Sciatic nerve (tissue), 2 donors: ENCODE results near the gene STPG2. TPM values are rescaled to one million over a fixed set of nuclear protein-coding genes. Genes with fewer than 3 reads are reported as not detected.
"Not testable (repeated sequence)": the region's sequence is repeated elsewhere in the genome, so short reads cannot be mapped to it uniquely, and the experiment has no call there.

Experiments
- ATAC-seq: fragments of 200-7000 bp; cut with Tn5 transposase; one replicate; pipeline ENCODE4 v1.9.1; 2020; ENCODE audit warnings: mild to moderate bottlenecking, moderate library complexity
- DNase-seq: peaks from one replicate; pipeline ENCODE4 v3.0.0-alpha.2; 2020; ENCODE audit warnings: low spot score
- intact Hi-C: fragments of 100-400 bp; cut with DNase I; formaldehyde crosslinking; loops from one replicate; pipeline ENCODE4 v1.14.2; 2022
- total RNA-seq: library from RNA; stranded (reverse); fragmentation: NEBNext Ultra II Directional; extraction: Animal tissue kit (Norgen Biotek cat#: 25700); gene quantifications from one replicate; pipeline ENCODE4 v1.2.1, GENCODE V29; 2021
- donor health status: DM: no; HTN: no; CAD: no.
- donor health status: DM: no; HTN: no; CAD: no.

Gene STPG2
- total RNA-seq, 1 donor from 2014 or later = 1.5 TPM

DNA sequence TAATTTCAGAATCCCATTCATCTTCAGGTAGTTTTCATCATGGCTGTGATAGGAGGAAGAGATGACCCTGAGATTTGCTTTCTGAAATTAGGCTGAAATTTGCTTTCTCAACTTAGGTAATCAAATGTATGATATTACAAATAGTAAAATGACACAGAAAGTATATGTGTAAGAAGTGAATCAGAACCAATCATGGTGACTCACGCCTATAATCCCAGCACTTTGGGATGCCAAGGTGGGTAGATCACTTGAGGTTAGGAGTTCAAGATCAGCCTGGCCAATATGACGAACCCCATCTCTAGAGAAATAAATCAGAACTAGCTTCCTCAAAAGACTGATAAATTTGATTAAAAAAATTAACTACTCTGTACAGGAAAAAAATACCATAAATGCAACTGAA is 555.4 kb downstream of the STPG2 start:
- DNase-seq = no peak
- intact Hi-C loops = no loop called here
- ATAC-seq = no peak

DNA sequence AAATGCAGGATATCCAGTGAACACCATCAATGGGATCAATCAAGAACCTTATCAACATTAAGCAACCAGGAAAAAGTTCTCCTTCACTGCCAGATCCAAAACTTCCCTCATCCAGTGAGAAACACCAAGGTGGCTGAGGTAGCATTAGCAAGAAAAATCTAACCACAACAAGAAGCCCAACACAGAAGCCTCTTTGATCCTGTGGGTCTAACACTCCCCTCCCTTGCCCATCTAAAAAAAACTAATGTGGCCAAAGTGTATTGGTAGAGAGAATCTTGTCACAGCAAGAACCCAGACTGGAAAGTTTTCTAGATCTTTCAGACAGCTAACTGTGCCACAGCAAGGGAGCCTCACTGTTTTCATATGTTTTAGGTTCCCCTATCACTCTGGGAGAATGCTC is 558.0 kb downstream of the STPG2 start:
- intact Hi-C loops = no loop called here
- ATAC-seq (no peak), DNase-seq (no peak)

DNA sequence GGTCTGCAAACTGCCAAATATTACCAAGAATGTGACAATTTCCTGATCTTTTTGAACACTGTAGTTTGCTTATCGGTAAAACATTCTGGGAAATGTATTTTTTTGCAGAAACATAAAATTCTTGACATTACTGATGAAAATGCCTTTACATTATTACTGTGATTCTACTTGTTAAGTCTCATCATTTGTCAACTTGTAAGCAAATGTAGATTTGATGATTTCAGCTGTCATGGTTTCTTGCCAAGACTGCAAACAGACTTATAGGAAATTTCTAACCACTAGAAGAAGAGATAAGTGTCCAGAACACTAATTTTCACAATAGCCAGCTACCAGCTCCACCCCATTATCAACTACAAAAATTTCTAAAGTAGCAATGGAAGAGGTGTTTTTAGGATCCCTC is 560.4 kb downstream of the STPG2 start:
- DNase-seq = no peak
- intact Hi-C loops = no loop called here

DNA sequence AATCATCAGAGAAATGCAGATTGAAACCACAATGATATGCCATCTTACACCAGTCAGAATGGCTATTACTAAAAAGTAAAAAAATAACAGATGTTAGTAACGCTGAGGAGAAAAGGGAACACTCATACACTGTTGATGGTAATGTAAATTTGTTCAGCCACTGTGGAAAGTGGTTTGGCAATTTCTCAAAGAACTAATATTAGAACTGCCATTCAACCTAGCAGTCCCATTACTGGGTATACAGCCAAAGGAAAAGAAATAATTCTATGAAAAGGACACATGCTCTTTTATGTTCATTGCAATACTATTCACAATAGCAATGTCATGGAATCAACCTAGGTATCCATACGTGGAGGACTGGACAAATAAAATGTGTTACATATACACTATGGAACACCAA is 566.3 kb downstream of the STPG2 start:
- intact Hi-C loops = no loop called here
- no peak for ATAC-seq
- DNase-seq = no peak

More for the DNA sequence above, 560.4 kb downstream of the STPG2 start:
- no peak for ATAC-seq

DNA sequence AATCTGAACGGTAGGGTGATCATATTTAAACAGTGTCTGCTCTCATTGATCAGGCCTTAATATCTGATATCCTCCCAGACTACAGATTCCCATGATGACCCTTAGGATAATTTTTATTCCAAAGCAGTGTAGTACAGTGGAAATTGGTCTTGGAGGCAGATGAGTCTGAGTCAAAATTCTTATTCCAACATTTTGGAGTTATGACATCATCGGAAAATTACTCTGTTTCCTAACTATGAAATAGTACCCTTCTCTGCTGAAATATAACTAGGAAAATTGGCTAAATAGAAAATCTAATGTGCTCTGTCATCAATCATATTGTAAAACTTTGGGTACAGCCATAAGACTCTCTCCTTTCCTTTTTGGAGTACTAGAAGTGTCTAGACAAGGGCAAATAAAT is 583.3 kb downstream of the STPG2 start:
- ATAC-seq = no peak
- DNase-seq = no peak
- intact Hi-C loops = no loop called here

DNA sequence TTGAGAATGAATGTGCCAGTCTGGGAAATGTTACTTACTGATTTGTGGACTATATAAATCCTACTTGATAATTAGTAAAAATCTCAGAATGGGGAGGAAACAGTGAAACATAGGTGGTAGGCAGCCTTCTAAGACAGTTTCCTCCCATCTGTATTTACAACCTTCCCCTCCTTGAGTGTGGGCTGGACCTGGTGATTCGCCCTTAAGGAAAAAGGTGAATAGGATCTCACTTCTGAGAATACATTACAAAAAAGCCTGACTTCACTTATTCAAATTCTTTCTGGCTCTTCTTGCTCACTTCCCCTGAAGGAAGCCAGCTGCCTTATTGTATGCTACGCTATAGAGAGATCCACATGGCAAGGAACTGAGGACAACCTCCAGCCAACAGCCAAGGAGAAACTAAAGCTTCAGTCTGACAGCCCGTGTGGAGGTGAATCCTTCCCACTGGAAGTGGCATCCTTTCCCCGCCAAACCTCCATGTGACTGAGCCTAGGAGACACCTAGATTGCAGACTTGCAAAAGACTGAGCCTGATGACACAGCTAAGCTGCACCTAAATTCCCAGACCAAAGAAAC is 585.0 kb downstream of the STPG2 start:
- intact Hi-C loops = no loop called here
- no peak for DNase-seq
- ATAC-seq = no peak

DNA sequence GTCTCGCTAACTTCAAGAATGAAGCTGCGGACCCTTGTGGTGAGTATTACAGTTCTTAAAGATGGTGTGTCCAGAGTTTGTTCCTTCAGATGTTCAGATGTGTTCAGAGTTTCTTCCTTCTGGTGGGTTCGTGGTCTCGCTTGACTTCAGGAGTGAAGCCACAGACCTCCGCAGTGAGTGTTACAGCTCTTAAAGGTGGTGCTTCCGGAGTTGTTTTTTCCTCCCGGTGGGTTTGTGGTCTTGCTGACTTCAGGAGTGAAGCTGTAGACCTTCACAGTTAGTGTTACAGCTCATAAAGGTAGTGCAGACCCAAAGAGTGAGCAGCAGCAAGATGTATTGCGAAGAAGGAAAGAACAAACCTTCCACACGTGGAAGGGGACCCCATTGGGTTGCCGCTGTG is 592.6 kb downstream of the STPG2 start:
- DNase-seq, intact Hi-C loops, ATAC-seq: not testable (repeated sequence)

DNA sequence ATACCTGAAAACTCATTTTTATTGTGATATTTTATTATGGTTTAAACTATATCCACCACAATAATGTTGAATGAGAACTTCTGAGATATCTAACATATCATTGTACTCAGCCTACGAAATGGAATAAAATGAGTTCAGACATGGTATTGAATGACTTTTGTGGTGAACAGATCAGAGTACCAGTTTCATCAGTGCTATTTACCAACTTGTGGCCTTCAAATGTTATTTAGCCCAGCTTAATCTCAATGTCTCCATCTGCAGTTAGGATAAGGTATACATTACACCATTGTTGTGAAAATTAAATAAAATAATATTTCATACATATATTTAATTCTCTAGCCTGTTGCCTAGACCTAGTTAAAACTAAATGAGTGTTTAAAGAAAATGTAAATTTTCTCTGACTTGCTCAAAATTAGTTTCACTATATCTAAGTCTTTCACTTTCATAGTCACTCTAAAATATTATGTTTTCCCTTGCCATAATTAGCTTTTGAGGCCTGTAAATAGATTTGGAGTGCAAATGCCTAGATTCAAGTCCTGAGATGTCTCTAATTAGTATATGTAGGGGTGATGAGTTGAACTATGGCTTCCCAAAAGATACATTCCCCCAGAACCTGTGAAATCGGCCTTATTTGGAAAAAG is 594.2 kb downstream of the STPG2 start:
- no peak for DNase-seq
- ATAC-seq = no peak
- intact Hi-C loops = no loop called here

DNA sequence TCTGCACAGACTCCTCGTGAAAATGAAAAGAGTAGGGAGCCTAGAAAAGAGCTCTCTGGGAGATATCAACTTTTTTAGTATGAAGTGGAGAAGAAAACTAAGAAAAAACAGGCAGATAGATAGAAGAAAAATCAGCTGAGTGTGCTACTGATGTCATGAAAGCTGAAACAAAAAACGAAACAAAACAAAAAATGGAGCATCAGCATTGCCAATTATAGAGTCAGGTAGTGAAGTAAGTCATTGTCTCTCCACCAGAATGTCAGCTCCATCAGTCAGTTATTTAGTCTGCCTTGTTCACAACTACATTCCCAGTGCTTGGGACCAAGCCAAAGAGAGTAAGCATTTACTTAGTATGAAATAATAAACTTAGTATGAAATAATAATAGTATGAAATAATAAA is 595.1 kb downstream of the STPG2 start:
- DNase-seq (no peak), ATAC-seq (no peak)
- intact Hi-C loops = no loop called here

DNA sequence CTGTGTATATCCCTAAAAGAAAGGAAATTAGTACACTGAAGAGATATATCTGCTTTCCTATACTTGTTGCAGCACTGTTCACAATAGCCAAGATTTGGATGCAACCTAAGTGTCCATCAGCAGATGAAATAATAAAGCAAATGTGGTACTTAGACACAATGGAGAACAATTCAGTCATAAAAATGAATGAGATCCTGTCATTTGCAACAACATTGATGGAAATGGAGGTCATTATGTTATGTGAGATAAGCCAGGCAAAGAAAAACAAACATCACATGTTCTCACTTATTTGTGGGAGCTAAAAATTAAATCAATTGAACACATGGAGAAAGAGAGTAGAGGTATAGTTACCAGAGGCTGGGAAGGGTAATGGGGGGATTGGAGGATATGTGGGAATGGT is 611.9 kb downstream of the STPG2 start:
- DNase-seq = no peak
- no peak for ATAC-seq
- intact Hi-C loops = no loop called here

DNA sequence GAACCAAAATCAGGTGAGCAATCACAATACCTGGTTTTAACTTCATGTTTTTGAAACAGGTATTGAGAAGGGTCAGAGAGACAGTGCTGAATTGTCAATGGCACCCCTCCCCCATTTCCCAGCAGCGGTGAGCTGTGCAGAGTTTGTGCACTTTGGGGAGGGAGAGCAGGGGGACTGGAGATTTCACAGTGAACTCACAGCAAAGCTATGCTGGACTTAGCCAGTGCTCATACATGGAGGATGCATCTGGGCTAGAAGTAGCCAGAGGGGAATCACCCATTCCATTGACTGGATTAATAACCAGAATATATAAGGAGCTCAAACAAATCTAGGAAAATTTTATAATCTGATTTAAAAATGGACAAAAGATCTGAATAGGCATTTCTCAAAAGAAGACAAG is 612.6 kb downstream of the STPG2 start:
- intact Hi-C loops = no loop called here
- DNase-seq = no peak
- ATAC-seq = no peak

DNA sequence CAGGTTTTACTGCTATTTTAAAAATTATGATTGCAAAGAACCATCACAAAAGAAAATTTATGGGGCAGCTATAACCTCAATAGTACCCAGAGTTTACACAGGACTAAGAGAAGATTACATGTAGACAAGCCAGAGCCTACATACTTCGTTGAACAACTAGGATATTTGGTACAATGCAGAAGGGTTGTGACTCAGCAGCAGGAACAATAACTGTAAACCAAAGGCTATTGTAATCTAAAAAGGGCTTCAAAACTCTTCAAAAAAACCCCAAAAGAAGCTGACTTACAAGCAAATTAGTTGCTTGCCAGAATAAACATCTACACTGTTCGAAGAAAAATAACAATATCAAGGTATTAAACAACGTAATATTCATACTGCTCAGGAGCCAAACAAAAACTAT is 618.0 kb downstream of the STPG2 start:
- intact Hi-C loops = no loop called here

DNA sequence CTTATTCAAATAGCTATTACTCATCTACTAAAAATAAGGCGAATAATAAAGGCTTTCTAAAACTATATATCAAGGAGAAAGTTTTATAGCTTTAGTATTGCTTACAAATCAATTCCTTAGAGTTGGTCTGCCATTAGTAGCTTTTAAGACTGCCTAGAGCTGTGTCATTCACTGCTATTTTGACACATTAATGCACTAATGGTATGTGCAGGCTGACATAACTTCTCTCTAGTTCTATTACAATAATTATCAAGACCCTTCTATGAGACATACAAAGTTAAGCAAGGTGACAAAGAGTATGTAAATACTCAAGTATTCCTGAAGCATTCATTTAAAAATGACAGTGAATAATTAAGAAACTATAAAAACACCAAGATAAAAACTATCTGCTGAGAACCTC is 625.3 kb downstream of the STPG2 start:
- intact Hi-C loops = no loop called here
- DNase-seq (no peak), ATAC-seq (no peak)

More for the DNA sequence above, 618.0 kb downstream of the STPG2 start:
- DNase-seq (no peak), ATAC-seq (no peak)

DNA sequence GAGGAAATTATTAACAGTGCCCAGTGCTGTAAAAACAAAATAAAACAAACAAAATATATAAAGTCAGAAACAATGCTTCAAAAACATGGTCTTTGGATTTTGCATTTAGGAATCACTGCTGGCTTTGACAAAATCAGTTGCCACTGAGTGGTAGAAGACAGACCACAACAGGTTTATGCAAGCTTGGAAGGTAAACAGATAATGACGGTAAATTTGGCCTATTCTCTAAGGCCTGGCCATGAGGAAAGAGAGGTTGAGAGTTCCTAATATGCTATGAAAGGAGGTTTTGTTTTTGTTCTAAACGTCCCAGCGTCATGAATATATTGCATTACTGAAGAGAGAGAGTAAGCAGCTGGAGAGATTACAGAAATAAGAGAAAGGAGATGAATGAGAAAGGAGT is 629.4 kb downstream of the STPG2 start:
- DNase-seq (no peak), ATAC-seq (no peak)
- intact Hi-C loops = no loop called here

Other genes with a start within 250 kb of the STPG2 start
- gene RAP1GDS1, start 117.9 kb upstream of the STPG2 start, total RNA-seq = 96.5 TPM